Measurements from ENCODE around the gene MRPS17. TPM values are rescaled to one million over a fixed set of nuclear protein-coding genes. Genes with fewer than 3 reads are reported as not detected.

The MRPS17 gene
- total RNA-seq, 1 donor from 2014 or later, result 17.2 TPM

GRCh38 chr7:55973747-55974250 lies 22.1 kb downstream of the MRPS17 start:
- TF ChIP-seq CTCF (IDR thresholded peaks at IDR 0.05; ENCODE audit: unreplicated experiment), result no peak
- Mint-ChIP-seq H3K4me1 (peaks cover 16% of the 10 kb centered on the region), H3K4me3 (no peak overlapping the region), H3K27ac (no peak overlapping the region), H3K27me3 (ENCODE audit: low read depth) (no peaks in the 10 kb centered on the region), H3K9me3 (no peaks in the 10 kb centered on the region), H3K36me3 (peaks cover 13% of the 10 kb centered on the region)
- no peak for DNase-seq (ENCODE audit: low spot score in 2 of 2, unreplicated experiment in 2 of 2)

- TF ChIP-seq CTCF (IDR thresholded peaks at IDR 0.05; ENCODE audit: unreplicated experiment), result no peak
- no peaks in the 10 kb centered on the region for H3K9me3 Mint-ChIP-seq
- H3K27ac Mint-ChIP-seq, result no peak overlapping the region
- DNase-seq (ENCODE audit: low spot score in 2 of 2, unreplicated experiment in 2 of 2), result no peak
- peaks cover 18% of the 10 kb centered on the region for H3K36me3 Mint-ChIP-seq
- no peaks in the 10 kb centered on the region for H3K27me3 Mint-ChIP-seq (ENCODE audit: low read depth)
- no peak overlapping the region for H3K4me3 Mint-ChIP-seq
- peaks cover 13% of the 10 kb centered on the region for H3K4me1 Mint-ChIP-seq
Measured at GRCh38 chr7:55975988-55976633, 24.4 kb downstream of the MRPS17 start.

GRCh38 chr7:55977831-55978230 lies 26.2 kb downstream of the MRPS17 start:
- TF ChIP-seq CTCF (IDR thresholded peaks at IDR 0.05; ENCODE audit: unreplicated experiment), result no peak
- Mint-ChIP-seq H3K4me3 (no peak overlapping the region), H3K27ac (peak overlapping the region; percentile 36), H3K4me1 (peaks cover 11% of the 10 kb centered on the region), H3K27me3 (ENCODE audit: low read depth) (no peaks in the 10 kb centered on the region), H3K36me3 (peaks cover 23% of the 10 kb centered on the region), H3K9me3 (no peaks in the 10 kb centered on the region)
- no peak for DNase-seq (ENCODE audit: low spot score in 2 of 2, unreplicated experiment in 2 of 2)

GRCh38 chr7:55980266-55980665 lies 28.6 kb downstream of the MRPS17 start:
- no peak for DNase-seq (ENCODE audit: low spot score in 2 of 2, unreplicated experiment in 2 of 2)
- H3K27ac Mint-ChIP-seq, result no peak overlapping the region
- no peak for TF ChIP-seq CTCF (IDR thresholded peaks at IDR 0.05; ENCODE audit: unreplicated experiment)
- H3K9me3 Mint-ChIP-seq, result no peaks in the 10 kb centered on the region
- no peak overlapping the region for H3K4me3 Mint-ChIP-seq
- H3K4me1 Mint-ChIP-seq, result peaks cover 11% of the 10 kb centered on the region
- H3K27me3 Mint-ChIP-seq (ENCODE audit: low read depth), result no peaks in the 10 kb centered on the region
- peaks cover 32% of the 10 kb centered on the region for H3K36me3 Mint-ChIP-seq

GRCh38 chr7:55983537-55983936 lies 31.9 kb downstream of the MRPS17 start:
- peak overlapping the region; percentile 34 for H3K27ac Mint-ChIP-seq
- no peak for DNase-seq (ENCODE audit: low spot score in 2 of 2, unreplicated experiment in 2 of 2)
- H3K9me3 Mint-ChIP-seq, result no peaks in the 10 kb centered on the region
- no peak overlapping the region for H3K4me3 Mint-ChIP-seq
- H3K4me1 Mint-ChIP-seq, result no peaks in the 10 kb centered on the region
- peaks cover 39% of the 10 kb centered on the region for H3K36me3 Mint-ChIP-seq
- no peak for TF ChIP-seq CTCF (IDR thresholded peaks at IDR 0.05; ENCODE audit: unreplicated experiment)
- no peaks in the 10 kb centered on the region for H3K27me3 Mint-ChIP-seq (ENCODE audit: low read depth)

Data from mesothelial cell of epicardium (in vitro differentiated cells).